Measurements from ENCODE around the gene CACNB2. TPM values are rescaled to one million over a fixed set of nuclear protein-coding genes. Genes with fewer than 3 reads are reported as not detected.

CACNB2 gene
- total RNA-seq, 1 experiment from 2014 or later, result 0.07 TPM

GRCh38 chr10:18240185-18240882 lies 100.1 kb downstream of the CACNB2 start:
- POLR2A ChIA-PET (ENCODE audit: unreplicated experiment), result no interaction called here
- BruUV-seq (replicated peaks), result no TSS peak
- Histone ChIP-seq H3K4me3 (ENCODE audit: low read length) (no peak overlapping the region), H3K9ac (ENCODE audit: low read length) (no peak overlapping the region), H3K4me2 (ENCODE audit: low read length) (no peak overlapping the region), H3K79me2 (ENCODE audit: low read length) (no peaks in the 10 kb centered on the region), H3K9me3 (ENCODE audit: low read length) (no peaks in the 10 kb centered on the region), H3K9me2 (replicated peaks; ENCODE audit: low read length) (no peaks in the 10 kb centered on the region), H3K27ac (ENCODE audit: low read length) (no peak overlapping the region), H3K36me3 (ENCODE audit: low read depth, low read length) (no peaks in the 10 kb centered on the region), H3K27me3 (ENCODE audit: low read length) (no peaks in the 10 kb centered on the region), H3K4me1 (ENCODE audit: insufficient read depth, low read length) (no peaks in the 10 kb centered on the region), H2AFZ (ENCODE audit: low read length) (no peak overlapping the region), H3F3A (ENCODE audit: low read length, unreplicated experiment) (no peaks in the 10 kb centered on the region), H4K20me1 (ENCODE audit: low read length) (no peaks in the 10 kb centered on the region)
- intact Hi-C loops (cut with micrococcal nuclease), result no loop called here
- TF ChIP-seq EZH2phosphoT487 (IDR thresholded peaks at IDR 0.05; ENCODE audit: borderline replicate concordance, low read length) (no peak), CTCF (conservative IDR thresholded peaks at IDR 0.05; ENCODE audit: low read depth, low read length) (no peak), EZH2 (IDR thresholded peaks at IDR 0.05; ENCODE audit: low read length, unreplicated experiment) (no peak)
- CTCF ChIA-PET, result no interaction called here
- no peak for DNase-seq
- no peak for ATAC-seq

- no TSS peak for BruUV-seq (replicated peaks)
Observed at GRCh38 chr10:18246967-18247366, 106.7 kb downstream of the CACNB2 start.

More at GRCh38 chr10:18246967-18247366, 106.7 kb downstream of the CACNB2 start:
- TF ChIP-seq CTCF (conservative IDR thresholded peaks at IDR 0.05; ENCODE audit: low read depth, low read length) (no peak), EZH2phosphoT487 (IDR thresholded peaks at IDR 0.05; ENCODE audit: borderline replicate concordance, low read length) (no peak), EZH2 (IDR thresholded peaks at IDR 0.05; ENCODE audit: low read length, unreplicated experiment) (no peak)
- no peaks in the 10 kb centered on the region for H3K79me2 ChIP-seq (ENCODE audit: low read length)
- H3K4me2 ChIP-seq (ENCODE audit: low read length), result no peak overlapping the region
- DNase-seq (no peak), ATAC-seq (no peak)
- no peaks in the 10 kb centered on the region for H3K9me3 ChIP-seq (ENCODE audit: low read length)
- no peak overlapping the region for H3K27ac ChIP-seq (ENCODE audit: low read length)
- 0 out of 2 replicates have a peak, but pooled peaks cover 5% of the 10 kb centered on the region for H3K27me3 ChIP-seq (ENCODE audit: low read length)
- no peaks in the 10 kb centered on the region for H3K36me3 ChIP-seq (ENCODE audit: low read depth, low read length)
- no peak overlapping the region for H2AFZ ChIP-seq (ENCODE audit: low read length)
- no peaks in the 10 kb centered on the region for H3F3A ChIP-seq (ENCODE audit: low read length, unreplicated experiment)
- CTCF ChIA-PET, result no interaction called here
- H3K9ac ChIP-seq (ENCODE audit: low read length), result no peak overlapping the region
- H3K9me2 ChIP-seq (replicated peaks; ENCODE audit: low read length), result no peaks in the 10 kb centered on the region
- no peak overlapping the region for H3K4me3 ChIP-seq (ENCODE audit: low read length)
- POLR2A ChIA-PET (ENCODE audit: unreplicated experiment), result no interaction called here
- intact Hi-C loops (cut with micrococcal nuclease), result no loop called here
- no peaks in the 10 kb centered on the region for H3K4me1 ChIP-seq (ENCODE audit: insufficient read depth, low read length)
- no peaks in the 10 kb centered on the region for H4K20me1 ChIP-seq (ENCODE audit: low read length)
